GM23338 (cell line): ENCODE data around the gene GFOD1. TPM values are rescaled to one million over a fixed set of nuclear protein-coding genes. Genes with fewer than 3 reads are reported as not detected.
A peak's percentile ranks its signal among the peaks of the same experiment; 100 is the strongest.

Experiments
- ATAC-seq: fragments of 200-7000 bp; cut with Tn5 transposase; 3 replicates; pipeline ENCODE4 v1.9.1; 2020
- DNase-seq: peaks from one replicate; pipeline ENCODE4 v3.0.0-alpha.2; 2015; ENCODE audit warnings: low spot score
- H2AFZ ChIP-seq: fragments of 200-600 bp; sonication (generic); 2 replicates; pipeline ENCODE4 v1.8.0; 2016; ENCODE audit warnings: antibody characterized with exemption, mild to moderate bottlenecking, moderate library complexity
- H3F3A ChIP-seq: fragments of 200-600 bp; sonication (generic); replicated peaks from 2 replicates; pipeline ENCODE4 v1.8.0; 2017; ENCODE audit warnings: antibody characterized with exemption, mixed run types, low read depth
- H3K27ac ChIP-seq: fragments of 200-600 bp; sonication (generic); 2 replicates; pipeline ENCODE4 v1.6.1; 2016; ENCODE audit warnings: low read depth
- H3K27me3 ChIP-seq: fragments of 200-600 bp; sonication (generic); 2 replicates; pipeline ENCODE4 v1.8.0; 2016; ENCODE audit warnings: mild to moderate bottlenecking, mixed run types, moderate library complexity; ENCODE audit not compliant: insufficient read depth
- H3K36me3 ChIP-seq: fragments of 200-600 bp; sonication (generic); 2 replicates; pipeline ENCODE4 v1.8.0; 2016; ENCODE audit warnings: mild to moderate bottlenecking; ENCODE audit not compliant: insufficient read depth
- H3K4me1 ChIP-seq: fragments of 200-600 bp; sonication (generic); 2 replicates; pipeline ENCODE4 v1.8.0; 2016; ENCODE audit warnings: mild to moderate bottlenecking, moderate library complexity; ENCODE audit not compliant: insufficient read depth
- H3K4me2 ChIP-seq: fragments of 200-600 bp; sonication (generic); 2 replicates; pipeline ENCODE4 v1.7.1; 2017; ENCODE audit warnings: mixed run types
- H3K4me3 ChIP-seq: fragments of 200-600 bp; sonication (generic); 2 replicates; pipeline ENCODE4 v1.6.1; 2016; ENCODE audit warnings: mixed run types
- H3K79me2 ChIP-seq: fragments of 200-600 bp; sonication (generic); replicated peaks from 2 replicates; pipeline ENCODE4 v1.8.0; 2017; ENCODE audit warnings: mild to moderate bottlenecking; ENCODE audit not compliant: insufficient read depth
- H3K9me2 ChIP-seq: fragments of 200-600 bp; sonication (generic); 2 replicates; pipeline ENCODE4 v1.8.0; 2017; ENCODE audit not compliant: insufficient read depth
- H4K20me1 ChIP-seq: fragments of 200-600 bp; sonication (generic); replicated peaks from 2 replicates; pipeline ENCODE4 v1.8.0; 2017; ENCODE audit warnings: mild to moderate bottlenecking; ENCODE audit not compliant: insufficient read depth
- H3K27ac Mint-ChIP-seq: 2 replicates; pipeline ENCODE4 v1.8.0; 2020; ENCODE audit warnings: inconsistent platforms, mild to moderate bottlenecking, moderate library complexity, mixed read lengths
- H3K27me3 Mint-ChIP-seq: 3 replicates; pipeline ENCODE4 v1.8.0; 2022; ENCODE audit warnings: low read depth, mild to moderate bottlenecking, moderate library complexity, mixed read lengths, inconsistent platforms; ENCODE audit not compliant: insufficient read depth, poor library complexity
- H3K36me3 Mint-ChIP-seq: 3 replicates; pipeline ENCODE4 v1.8.0; 2021; ENCODE audit warnings: low read depth, mild to moderate bottlenecking, inconsistent platforms, moderate library complexity, mixed read lengths
- H3K4me1 Mint-ChIP-seq: 3 replicates; pipeline ENCODE4 v1.8.0; 2020; ENCODE audit warnings: mild to moderate bottlenecking, inconsistent platforms, mixed read lengths
- H3K4me3 Mint-ChIP-seq: 3 replicates; pipeline ENCODE4 v1.8.0; 2021; ENCODE audit warnings: moderate library complexity, mild to moderate bottlenecking, inconsistent platforms, mixed read lengths
- H3K9me3 Mint-ChIP-seq: 3 replicates; pipeline ENCODE4 v1.8.0; 2020; ENCODE audit warnings: moderate library complexity, mild to moderate bottlenecking, inconsistent platforms, mixed read lengths
- CTCF ChIP-seq, 2 experiments: fragments of 200-600 bp in 1 of 2; sonication (generic) in 1 of 2; conservative IDR thresholded peaks; 2 replicates each; pipeline versions ENCODE4 v1.5.1 to v1.6.1; 2016 to 2017; ENCODE audit warnings: antibody characterized with exemption in 2 of 2, low read depth in 2 of 2, mild to moderate bottlenecking in 2 of 2, moderate library complexity in 1 of 2
- EZH2phosphoT487 ChIP-seq: fragments of 200-600 bp; sonication (generic); IDR thresholded peaks from one replicate; pipeline ENCODE4 v1.8.1; 2018; ENCODE audit warnings: antibody characterized with exemption; ENCODE audit not compliant: unreplicated experiment
- POLR2AphosphoS5 ChIP-seq: IDR thresholded peaks from 2 replicates; pipeline ENCODE4 v1.6.1; 2016; ENCODE audit warnings: antibody characterized with exemption, low read depth
- STAT1 ChIP-seq: IDR thresholded peaks from one replicate; pipeline ENCODE4 v1.6.1; 2016; ENCODE audit warnings: antibody characterized with exemption; ENCODE audit not compliant: unreplicated experiment
- ZNF114 ChIP-seq: fragments of 250-450 bp; sonication (Bioruptor Pico); IDR thresholded peaks from 2 replicates; pipeline ENCODE4 v1.5.0; 2020; ENCODE audit warnings: mild to moderate bottlenecking, moderate library complexity
- ZNF331 ChIP-seq: fragments of 250-450 bp; sonication (Bioruptor Pico); IDR thresholded peaks from 2 replicates; pipeline ENCODE4 v1.5.0; 2020; ENCODE audit warnings: low read depth, mild to moderate bottlenecking, moderate library complexity
- ZNF462 ChIP-seq: fragments of 250-450 bp; sonication (Bioruptor Pico); IDR thresholded peaks from 2 replicates; pipeline ENCODE4 v1.5.0; 2020; ENCODE audit warnings: mild to moderate bottlenecking, moderate library complexity
- polyA plus RNA-seq: library from polyadenylated mRNA; unstranded; fragments of >200 nt; fragmentation: Nextera tagmentation; extraction: Ambion mirVana; gene quantifications from 2 replicates; pipeline ENCODE4 v1.2.1, GENCODE V29; 2016
- total RNA-seq: library from RNA; depleted of rRNA; stranded (reverse); fragments of >200 nt; shearing (Covaris generic); gene quantifications from 2 replicates; pipeline ENCODE4 v1.2.3, GENCODE V29; 2014

Gene GFOD1
- total and polyA plus RNA-seq, 2 experiments from 2014 or later, result 4.9 to 12.8 TPM

DNA sequence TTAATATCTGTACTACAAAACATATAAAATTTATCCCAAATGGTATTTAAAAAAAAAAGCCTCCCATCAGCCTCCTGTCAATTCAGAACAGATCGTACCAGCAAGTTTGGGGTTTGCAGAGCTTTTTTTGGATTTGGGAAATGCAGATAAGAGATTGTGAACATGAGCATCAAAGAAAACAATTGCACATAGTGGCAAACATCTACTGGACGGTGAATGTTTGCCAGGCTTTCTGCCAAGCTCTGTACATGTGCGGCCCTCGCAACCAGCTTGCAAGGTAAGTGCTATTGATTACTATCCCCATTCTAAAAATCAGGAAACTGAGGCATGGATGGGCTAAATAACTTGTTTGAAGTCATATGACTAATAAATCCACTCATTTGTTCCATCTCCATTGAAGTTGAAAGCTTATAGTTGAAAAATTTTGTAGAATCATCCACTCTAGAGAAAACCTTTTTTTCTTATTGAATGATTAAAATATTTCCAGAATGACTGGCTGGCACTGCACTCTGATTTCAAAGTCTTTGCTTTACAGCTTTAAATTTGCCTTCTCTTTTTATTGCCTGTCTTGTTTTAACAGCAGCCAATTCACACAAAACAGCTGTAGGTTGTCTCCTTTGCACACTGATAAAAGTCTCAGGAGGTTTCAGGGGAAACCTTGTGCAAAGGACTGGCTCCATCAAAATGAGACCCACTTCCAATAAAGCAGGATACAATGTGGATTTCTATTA, 49.6 kb upstream of the GFOD1 start (continued):
- TF ChIP-seq ZNF462, result no peak
- no peak for TF ChIP-seq STAT1
- TF ChIP-seq EZH2phosphoT487, result no peak

- no peaks in the 10 kb centered on the region for H3K36me3 ChIP-seq
- no peaks in the 10 kb centered on the region for H3K79me2 ChIP-seq
- Mint-ChIP-seq H3K27ac (no peak overlapping the region), H3K27me3 (peaks cover 3% of the 10 kb centered on the region), H3K36me3 (no peaks in the 10 kb centered on the region), H3K4me3 (no peak overlapping the region), H3K4me1 (peaks cover 32% of the 10 kb centered on the region), H3K9me3 (no peaks in the 10 kb centered on the region)
- H4K20me1 ChIP-seq, result no peaks in the 10 kb centered on the region; the same call in 1 of the 2 replicates
- H3K4me3 ChIP-seq, result no peak overlapping the region
- no peak for TF ChIP-seq ZNF114 (CRISPR knock-in tag)
- TF ChIP-seq ZNF331 (CRISPR knock-in tag), result no peak
- TF ChIP-seq POLR2AphosphoS5, result no peak
- no peak for TF ChIP-seq CTCF (conservative IDR thresholded peaks at IDR 0.05; ENCODE audit: low read depth in 2 of 2)
- TF ChIP-seq EZH2phosphoT487, result no peak
- H3K9me2 ChIP-seq, result no peaks in the 10 kb centered on the region; the same call in 1 of the 2 replicates
- H2AFZ ChIP-seq, result no peak overlapping the region
- H3K27ac ChIP-seq, result no peak overlapping the region
- peak; percentile 38 for DNase-seq
- no peaks in the 10 kb centered on the region for H3K27me3 ChIP-seq
- H3K4me2 ChIP-seq, result no peak overlapping the region
- peak; percentile 48 for ATAC-seq
- peaks cover 35% of the 10 kb centered on the region for H3K4me1 ChIP-seq
- H3F3A ChIP-seq, result no peaks in the 10 kb centered on the region
Measured at GRCh38 chr6:13535306-13535705, 47.9 kb upstream of the GFOD1 start.
